ENCODE data around the gene CLPTM1. TPM values are rescaled to one million over a fixed set of nuclear protein-coding genes. Genes with fewer than 3 reads are reported as not detected.

Gene CLPTM1
- total RNA-seq, 1 donor from 2014 or later: 115 TPM

GRCh38 chr19:45008552-45008951 is 53.4 kb downstream of the CLPTM1 start:
- Histone ChIP-seq H3K27ac (ENCODE audit: low read depth, low read length) (no peak overlapping the region), H3K4me1 (ENCODE audit: insufficient read depth, low read length) (no peaks in the 10 kb centered on the region), H3K36me3 (ENCODE audit: insufficient read depth, low read length) (peaks cover 5% of the 10 kb centered on the region), H4K20me1 (ENCODE audit: insufficient read depth, low read length) (peaks cover 6% of the 10 kb centered on the region), H3K27me3 (ENCODE audit: insufficient read depth, low read length) (no peaks in the 10 kb centered on the region), H3K9me3 (ENCODE audit: insufficient read depth, low read depth, low read length) (no peaks in the 10 kb centered on the region), H3K4me3 (ENCODE audit: insufficient read depth, low read depth, low read length) (no peak overlapping the region), H3K9ac (ENCODE audit: low read length) (no peak overlapping the region), H2AFZ (ENCODE audit: low read depth, low read length) (no peak overlapping the region), H3K79me2 (ENCODE audit: insufficient read depth, low read length) (no peaks in the 10 kb centered on the region), H3K4me2 (ENCODE audit: low read length) (no peak overlapping the region)
- no peak overlapping the region for H3K27ac Mint-ChIP-seq (ENCODE audit: unreplicated experiment)
- peaks cover 7% of the 10 kb centered on the region for H3K36me3 Mint-ChIP-seq (ENCODE audit: low read depth, unreplicated experiment)
- H3K4me1 Mint-ChIP-seq (ENCODE audit: low read depth, unreplicated experiment): no peaks in the 10 kb centered on the region
- FAIRE-seq (no peak), DNase-seq (ENCODE audit: low read depth) (no peak)
- no peak for TF ChIP-seq EZH2 (IDR thresholded peaks at IDR 0.05; ENCODE audit: insufficient read depth, low read length)
- TF ChIP-seq, protein P1, sequence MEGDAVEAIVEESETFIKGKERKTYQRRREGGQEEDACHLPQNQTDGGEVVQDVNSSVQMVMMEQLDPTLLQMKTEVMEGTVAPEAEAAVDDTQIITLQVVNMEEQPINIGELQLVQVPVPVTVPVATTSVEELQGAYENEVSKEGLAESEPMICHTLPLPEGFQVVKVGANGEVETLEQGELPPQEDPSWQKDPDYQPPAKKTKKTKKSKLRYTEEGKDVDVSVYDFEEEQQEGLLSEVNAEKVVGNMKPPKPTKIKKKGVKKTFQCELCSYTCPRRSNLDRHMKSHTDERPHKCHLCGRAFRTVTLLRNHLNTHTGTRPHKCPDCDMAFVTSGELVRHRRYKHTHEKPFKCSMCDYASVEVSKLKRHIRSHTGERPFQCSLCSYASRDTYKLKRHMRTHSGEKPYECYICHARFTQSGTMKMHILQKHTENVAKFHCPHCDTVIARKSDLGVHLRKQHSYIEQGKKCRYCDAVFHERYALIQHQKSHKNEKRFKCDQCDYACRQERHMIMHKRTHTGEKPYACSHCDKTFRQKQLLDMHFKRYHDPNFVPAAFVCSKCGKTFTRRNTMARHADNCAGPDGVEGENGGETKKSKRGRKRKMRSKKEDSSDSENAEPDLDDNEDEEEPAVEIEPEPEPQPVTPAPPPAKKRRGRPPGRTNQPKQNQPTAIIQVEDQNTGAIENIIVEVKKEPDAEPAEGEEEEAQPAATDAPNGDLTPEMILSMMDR (IDR thresholded peaks at IDR 0.05; ENCODE audit: insufficient read depth, low read depth, low read length): no peak
- H3K9me3 Mint-ChIP-seq (ENCODE audit: unreplicated experiment): no peaks in the 10 kb centered on the region
- no peak overlapping the region for H3K4me3 Mint-ChIP-seq (ENCODE audit: unreplicated experiment)
- H3K27me3 Mint-ChIP-seq (ENCODE audit: low read depth, unreplicated experiment): peaks cover 2% of the 10 kb centered on the region

DNA sequence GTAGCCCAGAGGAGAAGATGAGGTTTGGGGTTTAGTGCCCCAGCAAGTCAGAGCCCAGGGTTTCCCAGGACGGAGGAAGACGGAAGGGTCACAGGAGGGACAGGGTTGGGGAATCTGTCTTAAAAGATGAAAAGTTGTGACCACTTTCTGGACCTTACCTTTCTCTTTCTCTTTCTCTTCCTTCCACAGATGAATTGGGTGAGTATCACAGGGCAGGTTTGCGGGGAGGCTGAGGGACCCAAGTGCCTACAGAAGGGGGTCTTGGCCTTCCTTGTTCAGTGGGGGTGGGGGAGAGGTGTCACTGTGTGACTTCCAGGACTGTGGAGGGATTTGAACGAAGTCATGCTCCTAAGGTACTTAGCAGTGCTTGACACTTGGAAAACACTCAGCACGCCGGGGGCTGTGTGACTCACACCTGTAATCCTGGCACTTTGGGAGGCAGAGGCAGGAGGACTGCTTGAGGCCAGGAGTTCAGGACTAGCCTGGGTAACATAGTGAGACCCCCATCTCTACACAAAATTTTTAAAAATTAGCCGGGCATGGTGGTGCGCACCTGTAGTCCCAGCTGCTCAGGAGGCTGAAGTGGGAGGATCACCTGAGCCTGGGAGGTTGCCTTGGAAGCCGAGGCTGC is 54.6 kb downstream of the CLPTM1 start:
- H3K4me1 ChIP-seq (ENCODE audit: insufficient read depth, low read length): no peaks in the 10 kb centered on the region
- Mint-ChIP-seq H3K36me3 (ENCODE audit: low read depth, unreplicated experiment) (peaks cover 7% of the 10 kb centered on the region), H3K27ac (ENCODE audit: unreplicated experiment) (no peak overlapping the region), H3K27me3 (ENCODE audit: low read depth, unreplicated experiment) (peaks cover 2% of the 10 kb centered on the region), H3K4me3 (ENCODE audit: unreplicated experiment) (no peak overlapping the region), H3K9me3 (ENCODE audit: unreplicated experiment) (no peaks in the 10 kb centered on the region), H3K4me1 (ENCODE audit: low read depth, unreplicated experiment) (no peaks in the 10 kb centered on the region)
- no peak overlapping the region for H3K4me3 ChIP-seq (ENCODE audit: insufficient read depth, low read depth, low read length)
- no peak overlapping the region for H3K9ac ChIP-seq (ENCODE audit: low read length)
- FAIRE-seq (no peak), DNase-seq (ENCODE audit: low read depth) (no peak)
- no peak overlapping the region for H2AFZ ChIP-seq (ENCODE audit: low read depth, low read length)
- H3K79me2 ChIP-seq (ENCODE audit: insufficient read depth, low read length): no peaks in the 10 kb centered on the region
- H3K36me3 ChIP-seq (ENCODE audit: insufficient read depth, low read length): peaks cover 6% of the 10 kb centered on the region
- no peak overlapping the region for H3K4me2 ChIP-seq (ENCODE audit: low read length)
- peaks cover 6% of the 10 kb centered on the region for H4K20me1 ChIP-seq (ENCODE audit: insufficient read depth, low read length)
- H3K27ac ChIP-seq (ENCODE audit: low read depth, low read length): no peak overlapping the region
- no peaks in the 10 kb centered on the region for H3K27me3 ChIP-seq (ENCODE audit: insufficient read depth, low read length)
- no peaks in the 10 kb centered on the region for H3K9me3 ChIP-seq (ENCODE audit: insufficient read depth, low read depth, low read length)
- no peak for TF ChIP-seq EZH2 (IDR thresholded peaks at IDR 0.05; ENCODE audit: insufficient read depth, low read length)
- TF ChIP-seq, protein P1 (IDR thresholded peaks at IDR 0.05; ENCODE audit: insufficient read depth, low read depth, low read length): no peak

DNA sequence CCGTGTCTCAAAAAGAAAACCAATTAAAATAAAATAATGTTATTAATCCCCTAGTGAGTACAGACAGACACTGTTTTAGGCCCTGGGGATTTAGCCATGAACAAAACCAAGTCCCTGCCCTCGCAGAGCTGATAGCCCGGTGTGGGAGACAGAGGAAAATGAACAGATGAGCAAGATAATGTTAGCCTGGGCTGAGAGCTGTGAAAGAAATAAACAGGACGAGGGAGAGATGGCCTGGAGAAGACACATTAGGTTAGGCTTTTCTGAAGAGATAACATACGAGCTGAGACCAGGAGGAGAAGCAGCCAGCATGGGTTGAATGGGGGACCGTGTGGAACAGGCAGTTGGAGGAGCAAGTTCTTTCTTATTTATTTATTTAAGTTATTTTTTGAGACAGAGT is 55.1 kb downstream of the CLPTM1 start:
- H3K4me2 ChIP-seq (ENCODE audit: low read length): no peak overlapping the region
- no peak for TF ChIP-seq EZH2 (IDR thresholded peaks at IDR 0.05; ENCODE audit: insufficient read depth, low read length)
- TF ChIP-seq, protein P1 (IDR thresholded peaks at IDR 0.05; ENCODE audit: insufficient read depth, low read depth, low read length): no peak
- H3K36me3 Mint-ChIP-seq (ENCODE audit: low read depth, unreplicated experiment): peaks cover 7% of the 10 kb centered on the region
- no peaks in the 10 kb centered on the region for H3K9me3 ChIP-seq (ENCODE audit: insufficient read depth, low read depth, low read length)
- no peak for DNase-seq (ENCODE audit: low read depth)
- no peaks in the 10 kb centered on the region for H3K4me1 ChIP-seq (ENCODE audit: insufficient read depth, low read length)
- no peaks in the 10 kb centered on the region for H3K9me3 Mint-ChIP-seq (ENCODE audit: unreplicated experiment)
- no peak for FAIRE-seq
- no peak overlapping the region for H2AFZ ChIP-seq (ENCODE audit: low read depth, low read length)
- H3K27ac Mint-ChIP-seq (ENCODE audit: unreplicated experiment): no peak overlapping the region
- no peaks in the 10 kb centered on the region for H3K27me3 ChIP-seq (ENCODE audit: insufficient read depth, low read length)
- H3K4me3 Mint-ChIP-seq (ENCODE audit: unreplicated experiment): peak overlapping the region; percentile 54
- H3K27me3 Mint-ChIP-seq (ENCODE audit: low read depth, unreplicated experiment): peaks cover 2% of the 10 kb centered on the region
- peaks cover 6% of the 10 kb centered on the region for H4K20me1 ChIP-seq (ENCODE audit: insufficient read depth, low read length)
- H3K79me2 ChIP-seq (ENCODE audit: insufficient read depth, low read length): no peaks in the 10 kb centered on the region
- no peak overlapping the region for H3K9ac ChIP-seq (ENCODE audit: low read length)
- H3K27ac ChIP-seq (ENCODE audit: low read depth, low read length): no peak overlapping the region
- H3K4me3 ChIP-seq (ENCODE audit: insufficient read depth, low read depth, low read length): no peak overlapping the region
- H3K36me3 ChIP-seq (ENCODE audit: insufficient read depth, low read length): peaks cover 6% of the 10 kb centered on the region
- no peaks in the 10 kb centered on the region for H3K4me1 Mint-ChIP-seq (ENCODE audit: low read depth, unreplicated experiment)
